Measurements from ENCODE around the gene PTGER1. TPM values are rescaled to one million over a fixed set of nuclear protein-coding genes. Genes with fewer than 3 reads are reported as not detected.
A peak's percentile ranks its signal among the peaks of the same experiment; 100 is the strongest.

Gene PTGER1
- total and polyA plus RNA-seq, 9 of the 15 experiments (the other 6 are each of a cell fraction or from before 2014, with no cell fraction given): 0.06 to 0.36 (median 0.31) TPM; not detected in 5

DNA sequence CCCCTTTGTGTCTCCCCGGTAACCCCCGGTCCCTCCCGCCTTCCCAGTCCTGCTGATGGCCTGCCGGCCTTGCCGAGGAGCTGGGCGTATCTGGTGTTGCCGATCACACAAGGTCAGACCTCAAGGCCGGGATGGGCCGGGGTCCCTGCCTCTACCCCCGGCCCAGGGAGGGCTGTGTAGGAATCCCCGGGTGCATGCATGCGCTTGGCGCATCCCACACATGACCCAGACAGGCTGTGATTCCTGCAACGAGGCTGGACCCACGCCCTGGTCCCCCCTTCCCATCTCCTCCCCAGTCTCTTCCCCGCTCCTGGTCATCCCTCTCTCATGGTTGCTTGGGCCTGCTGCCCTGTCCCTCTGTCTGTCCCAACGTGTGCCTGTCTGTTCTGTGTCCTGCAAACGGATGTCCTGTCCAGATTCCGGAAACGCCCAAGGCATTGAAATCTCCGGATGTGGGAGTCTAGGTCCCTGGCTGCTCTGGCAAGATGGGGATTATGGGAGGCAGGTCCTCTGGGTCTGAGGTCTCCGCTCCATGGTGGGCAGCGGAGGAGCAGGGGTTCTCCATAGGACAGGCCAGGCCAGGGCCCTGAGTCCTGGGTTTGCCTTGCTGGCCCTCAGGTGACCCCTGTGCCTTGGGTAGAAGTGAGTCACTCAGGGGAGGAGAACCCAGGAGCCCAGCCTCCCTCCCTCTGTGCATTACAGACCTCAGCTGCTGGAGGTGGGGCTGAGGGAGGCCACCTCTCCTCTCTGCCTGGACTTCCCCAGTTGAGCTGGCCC, 40.4 kb downstream of the PTGER1 start (continued):
- TF ChIP-seq, protein P1, sequence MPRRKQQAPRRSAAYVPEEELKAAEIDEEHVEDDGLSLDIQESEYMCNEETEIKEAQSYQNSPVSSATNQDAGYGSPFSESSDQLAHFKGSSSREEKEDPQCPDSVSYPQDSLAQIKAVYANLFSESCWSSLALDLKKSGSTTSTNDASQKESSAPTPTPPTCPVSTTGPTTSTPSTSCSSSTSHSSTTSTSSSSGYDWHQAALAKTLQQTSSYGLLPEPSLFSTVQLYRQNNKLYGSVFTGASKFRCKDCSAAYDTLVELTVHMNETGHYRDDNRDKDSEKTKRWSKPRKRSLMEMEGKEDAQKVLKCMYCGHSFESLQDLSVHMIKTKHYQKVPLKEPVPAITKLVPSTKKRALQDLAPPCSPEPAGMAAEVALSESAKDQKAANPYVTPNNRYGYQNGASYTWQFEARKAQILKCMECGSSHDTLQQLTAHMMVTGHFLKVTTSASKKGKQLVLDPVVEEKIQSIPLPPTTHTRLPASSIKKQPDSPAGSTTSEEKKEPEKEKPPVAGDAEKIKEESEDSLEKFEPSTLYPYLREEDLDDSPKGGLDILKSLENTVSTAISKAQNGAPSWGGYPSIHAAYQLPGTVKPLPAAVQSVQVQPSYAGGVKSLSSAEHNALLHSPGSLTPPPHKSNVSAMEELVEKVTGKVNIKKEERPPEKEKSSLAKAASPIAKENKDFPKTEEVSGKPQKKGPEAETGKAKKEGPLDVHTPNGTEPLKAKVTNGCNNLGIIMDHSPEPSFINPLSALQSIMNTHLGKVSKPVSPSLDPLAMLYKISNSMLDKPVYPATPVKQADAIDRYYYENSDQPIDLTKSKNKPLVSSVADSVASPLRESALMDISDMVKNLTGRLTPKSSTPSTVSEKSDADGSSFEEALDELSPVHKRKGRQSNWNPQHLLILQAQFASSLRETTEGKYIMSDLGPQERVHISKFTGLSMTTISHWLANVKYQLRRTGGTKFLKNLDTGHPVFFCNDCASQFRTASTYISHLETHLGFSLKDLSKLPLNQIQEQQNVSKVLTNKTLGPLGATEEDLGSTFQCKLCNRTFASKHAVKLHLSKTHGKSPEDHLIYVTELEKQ (CRISPR knock-in tag; IDR thresholded peaks at IDR 0.05): no peak
- no peak for TF ChIP-seq BACH1 (tag; IDR thresholded peaks at IDR 0.05)
- peak; percentile 51; the same call in 1 of the 2 replicates for TF ChIP-seq RBFOX2 (IDR thresholded peaks at IDR 0.05; ENCODE audit: low read depth, low read length)
- no peak for TF ChIP-seq WHSC1 (IDR thresholded peaks at IDR 0.05; ENCODE audit: low read length)
- peak; percentile 42; the same call in 1 of the 2 replicates for TF ChIP-seq SMARCE1 (IDR thresholded peaks at IDR 0.05)
- TF ChIP-seq, protein P2, sequence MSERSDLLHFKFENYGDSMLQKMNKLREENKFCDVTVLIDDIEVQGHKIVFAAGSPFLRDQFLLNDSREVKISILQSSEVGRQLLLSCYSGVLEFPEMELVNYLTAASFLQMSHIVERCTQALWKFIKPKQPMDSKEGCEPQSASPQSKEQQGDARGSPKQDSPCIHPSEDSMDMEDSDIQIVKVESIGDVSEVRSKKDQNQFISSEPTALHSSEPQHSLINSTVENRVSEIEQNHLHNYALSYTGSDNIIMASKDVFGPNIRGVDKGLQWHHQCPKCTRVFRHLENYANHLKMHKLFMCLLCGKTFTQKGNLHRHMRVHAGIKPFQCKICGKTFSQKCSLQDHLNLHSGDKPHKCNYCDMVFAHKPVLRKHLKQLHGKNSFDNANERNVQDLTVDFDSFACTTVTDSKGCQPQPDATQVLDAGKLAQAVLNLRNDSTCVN (CRISPR knock-in tag; IDR thresholded peaks at IDR 0.05): no peak
- no peak for TF ChIP-seq CBFA2T2 (conservative IDR thresholded peaks at IDR 0.05)
- TF ChIP-seq U2AF1 (optimal IDR thresholded peaks at IDR 0.05; ENCODE audit: low read depth, low read length): no peak
- peak; percentile 82 for TF ChIP-seq SMAD4 (CRISPR knock-in tag; conservative IDR thresholded peaks at IDR 0.05)
- TF ChIP-seq, protein P3, sequence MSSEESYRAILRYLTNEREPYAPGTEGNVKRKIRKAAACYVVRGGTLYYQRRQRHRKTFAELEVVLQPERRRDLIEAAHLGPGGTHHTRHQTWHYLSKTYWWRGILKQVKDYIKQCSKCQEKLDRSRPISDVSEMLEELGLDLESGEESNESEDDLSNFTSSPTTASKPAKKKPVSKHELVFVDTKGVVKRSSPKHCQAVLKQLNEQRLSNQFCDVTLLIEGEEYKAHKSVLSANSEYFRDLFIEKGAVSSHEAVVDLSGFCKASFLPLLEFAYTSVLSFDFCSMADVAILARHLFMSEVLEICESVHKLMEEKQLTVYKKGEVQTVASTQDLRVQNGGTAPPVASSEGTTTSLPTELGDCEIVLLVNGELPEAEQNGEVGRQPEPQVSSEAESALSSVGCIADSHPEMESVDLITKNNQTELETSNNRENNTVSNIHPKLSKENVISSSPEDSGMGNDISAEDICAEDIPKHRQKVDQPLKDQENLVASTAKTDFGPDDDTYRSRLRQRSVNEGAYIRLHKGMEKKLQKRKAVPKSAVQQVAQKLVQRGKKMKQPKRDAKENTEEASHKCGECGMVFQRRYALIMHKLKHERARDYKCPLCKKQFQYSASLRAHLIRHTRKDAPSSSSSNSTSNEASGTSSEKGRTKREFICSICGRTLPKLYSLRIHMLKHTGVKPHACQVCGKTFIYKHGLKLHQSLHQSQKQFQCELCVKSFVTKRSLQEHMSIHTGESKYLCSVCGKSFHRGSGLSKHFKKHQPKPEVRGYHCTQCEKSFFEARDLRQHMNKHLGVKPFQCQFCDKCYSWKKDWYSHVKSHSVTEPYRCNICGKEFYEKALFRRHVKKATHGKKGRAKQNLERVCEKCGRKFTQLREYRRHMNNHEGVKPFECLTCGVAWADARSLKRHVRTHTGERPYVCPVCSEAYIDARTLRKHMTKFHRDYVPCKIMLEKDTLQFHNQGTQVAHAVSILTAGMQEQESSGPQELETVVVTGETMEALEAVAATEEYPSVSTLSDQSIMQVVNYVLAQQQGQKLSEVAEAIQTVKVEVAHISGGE (CRISPR knock-in tag; IDR thresholded peaks at IDR 0.05): peak in 1 of 3 experiments; percentile 33; a peak in 1 of 6 replicates
- TF ChIP-seq LARP7 (IDR thresholded peaks at IDR 0.05): 0 out of 2 replicates have a peak, but pooled peaks have one; percentile 26
- TF ChIP-seq NONO (IDR thresholded peaks at IDR 0.05; ENCODE audit: low read depth in 2 of 2, low read length in 1 of 2): no peak
- TF ChIP-seq ZNF24 (IDR thresholded peaks at IDR 0.05): no peak
- no peak for TF ChIP-seq RAD21 (CRISPR knock-in tag; conservative IDR thresholded peaks at IDR 0.05 in 1 of 2, IDR thresholded peaks at IDR 0.05 in 1 of 2)
- TF ChIP-seq ZNF280B (CRISPR knock-in tag; IDR thresholded peaks at IDR 0.05): no peak
- 0 out of 2 replicates have a peak, but pooled peaks have one; percentile 60 for TF ChIP-seq NCOA1 (IDR thresholded peaks at IDR 0.05; ENCODE audit: low read depth)
- no peak for TF ChIP-seq TEAD4 (IDR thresholded peaks at IDR 0.05; ENCODE audit: low read length)
- TF ChIP-seq TEAD4 (CRISPR knock-in tag; IDR thresholded peaks at IDR 0.05; ENCODE audit: borderline replicate concordance): no peak
